ENCODE measurements around the gene DOCK8.

DNA sequence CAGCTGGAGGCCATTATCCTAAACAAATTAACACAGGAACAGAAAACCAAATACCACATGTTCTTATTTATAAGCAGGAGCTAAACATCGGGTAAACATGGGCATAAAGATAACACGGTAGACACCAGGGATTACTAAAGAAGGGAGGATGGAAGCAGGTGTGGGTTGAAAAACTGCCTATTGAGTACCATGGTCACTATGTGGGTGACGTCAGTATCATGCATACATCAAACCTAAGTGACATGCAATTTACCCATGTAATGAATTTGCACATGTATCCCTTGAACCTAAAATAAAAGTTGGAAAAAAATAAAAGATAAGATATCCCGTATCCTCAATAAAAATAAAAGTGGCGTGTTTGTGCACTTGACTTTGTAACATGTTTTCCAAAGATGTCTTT, 88.8 kb downstream of the DOCK8 start:
- TF ChIP-seq, protein P1, sequence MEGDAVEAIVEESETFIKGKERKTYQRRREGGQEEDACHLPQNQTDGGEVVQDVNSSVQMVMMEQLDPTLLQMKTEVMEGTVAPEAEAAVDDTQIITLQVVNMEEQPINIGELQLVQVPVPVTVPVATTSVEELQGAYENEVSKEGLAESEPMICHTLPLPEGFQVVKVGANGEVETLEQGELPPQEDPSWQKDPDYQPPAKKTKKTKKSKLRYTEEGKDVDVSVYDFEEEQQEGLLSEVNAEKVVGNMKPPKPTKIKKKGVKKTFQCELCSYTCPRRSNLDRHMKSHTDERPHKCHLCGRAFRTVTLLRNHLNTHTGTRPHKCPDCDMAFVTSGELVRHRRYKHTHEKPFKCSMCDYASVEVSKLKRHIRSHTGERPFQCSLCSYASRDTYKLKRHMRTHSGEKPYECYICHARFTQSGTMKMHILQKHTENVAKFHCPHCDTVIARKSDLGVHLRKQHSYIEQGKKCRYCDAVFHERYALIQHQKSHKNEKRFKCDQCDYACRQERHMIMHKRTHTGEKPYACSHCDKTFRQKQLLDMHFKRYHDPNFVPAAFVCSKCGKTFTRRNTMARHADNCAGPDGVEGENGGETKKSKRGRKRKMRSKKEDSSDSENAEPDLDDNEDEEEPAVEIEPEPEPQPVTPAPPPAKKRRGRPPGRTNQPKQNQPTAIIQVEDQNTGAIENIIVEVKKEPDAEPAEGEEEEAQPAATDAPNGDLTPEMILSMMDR (IDR thresholded peaks at IDR 0.05), result no peak
- no peak for TF ChIP-seq POLR2A (IDR thresholded peaks at IDR 0.05)
